Measurements from ENCODE around the gene MAGI3.
"Not testable (repeated sequence)": the region's sequence is repeated elsewhere in the genome, so short reads cannot be mapped to it uniquely, and the experiment has no call there.

MAGI3 gene

DNA sequence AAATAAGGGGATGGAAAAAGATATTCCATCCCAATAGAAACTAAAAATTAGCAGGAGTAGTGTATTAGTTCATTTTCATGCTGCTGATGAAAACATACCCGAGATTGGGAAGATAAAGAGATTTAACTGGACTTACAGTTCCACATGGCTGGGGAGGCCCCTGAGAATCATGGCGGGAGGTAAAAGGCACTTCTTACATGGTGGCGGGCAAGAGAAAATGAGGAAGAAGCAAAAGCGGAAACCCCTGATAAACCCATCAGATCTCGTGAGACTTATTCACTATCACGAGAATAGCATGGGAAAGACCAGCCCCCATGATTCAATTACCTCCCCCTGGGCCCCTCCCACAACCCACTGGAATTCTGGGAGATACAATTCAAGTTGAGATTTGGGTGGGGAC, 327.2 kb downstream of the MAGI3 start:
- DNase-seq, result not testable (repeated sequence)

DNA sequence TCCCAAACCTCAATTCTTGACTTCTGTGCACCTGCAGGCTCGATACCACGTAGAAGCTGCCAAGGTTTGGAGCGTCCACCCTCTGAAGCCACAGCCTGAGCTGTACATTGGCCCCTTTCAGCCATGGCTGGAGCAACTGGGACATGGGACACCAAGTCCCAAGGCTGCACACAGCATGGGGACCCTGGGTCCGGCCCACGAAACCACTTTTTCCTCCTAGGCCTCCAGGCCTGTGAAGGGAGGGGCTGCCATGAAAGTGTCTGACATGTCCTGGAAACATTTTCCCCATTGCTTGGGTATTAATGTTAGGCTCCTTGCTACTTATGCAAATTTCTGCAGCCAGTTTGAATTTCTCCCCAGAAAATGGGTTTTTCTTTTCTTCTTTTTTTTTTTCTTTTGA, 328.3 kb downstream of the MAGI3 start:
- not testable (repeated sequence) for DNase-seq

DNA sequence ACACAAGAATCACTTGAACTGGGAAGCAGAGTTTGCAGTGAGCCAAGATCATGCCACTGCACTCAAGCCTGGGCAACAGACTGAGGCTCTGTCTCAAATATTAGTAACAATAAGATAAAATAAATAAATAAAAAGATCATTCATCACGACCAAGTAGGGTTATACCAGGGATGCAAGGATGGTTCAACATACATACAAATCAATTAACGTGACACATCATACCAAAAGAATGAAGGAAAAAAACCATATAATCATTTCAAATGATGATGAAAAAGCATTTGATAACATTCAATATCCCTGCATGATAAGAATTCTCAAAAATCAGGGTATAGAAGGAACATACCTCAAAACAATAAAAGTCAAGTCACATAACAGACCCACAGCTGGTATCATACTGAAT, 330.7 kb downstream of the MAGI3 start:
- DNase-seq, result no peak

DNA sequence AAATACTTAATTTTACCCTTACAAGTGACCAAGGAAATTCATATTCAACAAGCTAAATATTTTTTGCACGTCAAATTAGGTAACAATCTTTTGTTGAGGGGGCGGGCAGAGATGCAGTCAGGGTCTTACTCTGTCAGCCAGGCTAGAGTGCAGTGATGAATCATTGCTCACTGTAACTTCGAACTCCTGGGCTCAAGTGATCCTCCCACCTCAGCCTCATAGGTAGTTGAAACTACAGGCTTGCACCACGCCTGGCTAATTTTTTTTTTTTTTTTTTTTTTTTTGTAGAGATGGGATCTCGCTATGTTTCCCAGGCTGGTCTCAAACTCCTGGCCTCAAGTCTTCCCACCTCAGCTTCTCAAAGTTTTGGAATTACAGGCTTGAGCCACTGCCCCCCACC, 342.5 kb downstream of the MAGI3 start:
- DNase-seq, result no peak

DNA sequence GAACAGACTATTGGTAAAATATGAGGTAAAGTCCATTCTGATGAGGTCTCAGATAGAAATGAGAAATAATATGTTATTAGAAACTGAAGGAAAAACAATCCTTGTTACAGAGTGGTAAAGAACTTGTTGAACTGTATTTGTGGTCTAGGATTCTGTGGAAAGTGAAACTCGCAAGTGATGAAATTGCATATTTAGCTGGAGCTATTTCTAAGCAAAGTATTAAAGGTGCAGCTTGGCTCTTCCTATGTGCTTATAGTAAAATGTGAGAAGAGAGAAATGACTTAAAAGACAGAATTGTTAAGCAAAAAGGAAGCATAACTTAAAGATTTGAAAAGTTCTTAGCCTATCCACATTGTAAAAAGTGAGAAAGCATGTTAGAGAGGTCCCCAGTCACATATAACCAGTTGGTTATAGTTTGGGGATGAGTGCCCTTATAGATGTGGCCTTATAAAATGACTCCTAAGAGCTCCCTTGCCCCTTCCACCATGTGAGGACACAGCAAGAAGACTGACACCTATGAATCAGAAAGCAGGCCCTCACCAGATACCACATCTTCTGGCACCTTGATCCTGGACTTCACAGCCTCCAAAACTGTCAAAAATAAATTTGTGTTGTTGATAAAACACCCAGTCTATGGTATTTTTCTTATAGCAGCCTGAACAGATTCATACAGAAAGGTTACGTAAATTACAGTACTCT, 344.2 kb downstream of the MAGI3 start:
- no peak for DNase-seq

Data from NCI-H1436 (cell line).